HCT116 (cell line): ENCODE results near the gene TSPEAR. TPM values are rescaled to one million over a fixed set of nuclear protein-coding genes. Genes with fewer than 3 reads are reported as not detected.

Experiments used
- ATAC-seq: fragments of 200-7000 bp; cut with Tn5 transposase; 2 replicates; pipeline ENCODE4 v1.9.1; 2020; ENCODE audit warnings: mild to moderate bottlenecking, moderate library complexity
- BruUV-seq: library from RNA; stranded (reverse); fragments of 400-500 nt; replicated peaks from 2 replicates; lab custom pipeline; 2021; lab: Mats Ljungman, UMichigan
- CTCF ChIA-PET: fragments of 300-600 bp; sonication (Branson Sonifier 250); formaldehyde crosslinking; loops from one replicate; lab custom pipeline; 2021; ENCODE audit warnings: antibody characterized with exemption; lab: Charles Lee
- POLR2A ChIA-PET: fragments of 300-600, 350-600 bp; sonication (Branson Sonifier 250); formaldehyde crosslinking; loops from one replicate; lab custom pipeline; 2021; ENCODE audit warnings: antibody characterized with exemption; lab: Charles Lee
- RAD21 ChIA-PET, 2 experiments: fragments of 300-600 bp; sonication (Branson Sonifier 250); formaldehyde crosslinking; loops; one replicate each; lab custom pipeline; 2023; ENCODE audit warnings: low total read pairs in 2 of 2; ENCODE audit not compliant: uncharacterized antibody in 2 of 2, unreplicated experiment in 2 of 2, low non-redundant PET in 1 of 2; lab: Charles Lee
- DNase-seq: peaks from one replicate; pipeline ENCODE4 v3.0.0-alpha.2; 2010; ENCODE audit warnings: low read depth, low spot score
- H2AFZ ChIP-seq: fragments of 200-600 bp; shearing (Covaris generic), sonication (generic); 2 replicates; pipeline ENCODE4 v1.6.1; 2017; ENCODE audit warnings: low read depth, mixed run types, mixed read lengths, antibody characterized with exemption, low read length; ENCODE audit not compliant: poor library complexity, severe bottlenecking
- H3K27ac ChIP-seq: 2 replicates; pipeline ENCODE4 v1.5.1; 2012; ENCODE audit warnings: low read depth, low read length
- H3K27me3 ChIP-seq: fragments of 200-600 bp; sonication (generic); 2 replicates; pipeline ENCODE4 v1.6.1; 2016; ENCODE audit warnings: mixed run types, low read length, mixed read lengths; ENCODE audit not compliant: insufficient read depth
- H3K36me3 ChIP-seq, 2 experiments: fragments of 200-500 bp in 1 of 2; fragments of 200-600 bp in 1 of 2; sonication (Bioruptor generic) in 1 of 2; sonication (generic) in 1 of 2; 2 replicates each; pipeline versions ENCODE4 v1.5.1 to v1.6.1; 2014 to 2016; ENCODE audit warnings: low read length in 2 of 2, inconsistent platforms in 1 of 2, mixed read lengths in 1 of 2, mixed run types in 1 of 2; ENCODE audit not compliant: insufficient read depth in 2 of 2, control insufficient read depth in 1 of 2
- H3K4me1 ChIP-seq, 2 experiments: fragments of 200-600 bp in 1 of 2; sonication (generic) in 1 of 2; 2 replicates each; pipeline versions ENCODE4 v1.5.1 to v1.6.1; 2012 to 2017; ENCODE audit warnings: low read length in 2 of 2, inconsistent platforms in 1 of 2, mild to moderate bottlenecking in 1 of 2, mixed read lengths in 1 of 2, mixed run types in 1 of 2, moderate library complexity in 1 of 2; ENCODE audit not compliant: insufficient read depth in 2 of 2, control insufficient read depth in 1 of 2
- H3K4me2 ChIP-seq: fragments of 200-600 bp; sonication (generic); 2 replicates; pipeline ENCODE4 v1.6.1; 2017; ENCODE audit warnings: mixed run types, low read length, mixed read lengths
- H3K4me3 ChIP-seq, 2 experiments: fragments of 200-600 bp in 1 of 2; sonication (generic) in 1 of 2; replicated peaks in 1 of 2; 2 replicates each; pipeline ENCODE4 v1.5.1; 2011 to 2016; ENCODE audit warnings: low read length in 2 of 2, control low read depth in 1 of 2, low read depth in 1 of 2, mild to moderate bottlenecking in 1 of 2, mixed read lengths in 1 of 2, mixed run types in 1 of 2
- H3K79me2 ChIP-seq: fragments of 200-600 bp; sonication (generic); 2 replicates; pipeline ENCODE4 v1.6.1; 2017; ENCODE audit warnings: mild to moderate bottlenecking, mixed run types, low read length, moderate library complexity, mixed read lengths; ENCODE audit not compliant: insufficient read depth
- H3K9ac ChIP-seq: fragments of 200-600 bp; sonication (generic); 2 replicates; pipeline ENCODE4 v1.6.1; 2016; ENCODE audit warnings: low read length, mixed read lengths
- H3K9me2 ChIP-seq: fragments of 200-600 bp; sonication (generic), shearing (Covaris generic); 2 replicates; pipeline ENCODE4 v1.6.1; 2017; ENCODE audit warnings: mixed run types, mild to moderate bottlenecking, moderate library complexity; ENCODE audit not compliant: insufficient read depth
- H3K9me3 ChIP-seq, 2 experiments: fragments of 200-500 bp in 1 of 2; fragments of 200-600 bp in 1 of 2; sonication (Bioruptor generic) in 1 of 2; sonication (generic) in 1 of 2; 2 replicates each; pipeline ENCODE4 v1.6.1; 2014 to 2017; ENCODE audit warnings: low read length in 2 of 2, mixed read lengths in 2 of 2, inconsistent platforms in 1 of 2, low read depth in 1 of 2, mild to moderate bottlenecking in 1 of 2, mixed run types in 1 of 2, moderate library complexity in 1 of 2; ENCODE audit not compliant: control insufficient read depth in 1 of 2, insufficient read depth in 1 of 2
- H4K20me1 ChIP-seq: fragments of 200-600 bp; sonication (generic), shearing (Covaris generic); 2 replicates; pipeline ENCODE4 v1.6.1; 2017; ENCODE audit warnings: mixed run types, mild to moderate bottlenecking, moderate library complexity; ENCODE audit not compliant: insufficient read depth
- CTCF ChIP-seq, 3 experiments: fragments of 200-600 bp in 1 of 3; sonication (generic) in 1 of 3; IDR thresholded peaks in 2 of 3; conservative IDR thresholded peaks in 1 of 3; 2 replicates each; pipeline ENCODE4 v1.5.1; 2012 to 2017; ENCODE audit warnings: low read depth in 2 of 3, low read length in 2 of 3, antibody characterized with exemption in 1 of 3, borderline replicate concordance in 1 of 3, control low read depth in 1 of 3, mild to moderate bottlenecking in 1 of 3, mixed read lengths in 1 of 3, mixed run types in 1 of 3, moderate library complexity in 1 of 3; ENCODE audit not compliant: insufficient read depth in 1 of 3
- ELF1 ChIP-seq: IDR thresholded peaks from 2 replicates; pipeline ENCODE4 v1.6.1; 2012; ENCODE audit warnings: low read depth, borderline replicate concordance
- POLR2A ChIP-seq: IDR thresholded peaks from 2 replicates; pipeline ENCODE4 v1.7.0; 2011; ENCODE audit warnings: borderline replicate concordance; ENCODE audit not compliant: insufficient read depth, insufficient read length; ENCODE audit errors: extremely low read depth
- POLR2AphosphoS5 ChIP-seq: IDR thresholded peaks from 2 replicates; pipeline ENCODE4 v1.6.1; 2011; ENCODE audit warnings: mild to moderate bottlenecking, low read depth, low read length, moderate library complexity
- REST ChIP-seq: IDR thresholded peaks from 2 replicates; pipeline ENCODE4 v1.6.1; 2012; ENCODE audit warnings: low read depth
- SRF ChIP-seq: IDR thresholded peaks from 2 replicates; pipeline ENCODE4 v1.6.1; 2012; ENCODE audit warnings: low read depth
- TCF7L2 ChIP-seq: IDR thresholded peaks from 2 replicates; pipeline ENCODE4 v1.7.0; 2011; ENCODE audit warnings: borderline replicate concordance, inconsistent platforms; ENCODE audit not compliant: insufficient read depth, insufficient read length; ENCODE audit errors: extremely low read depth
- intact Hi-C: fragments of 100-400 bp; cut with micrococcal nuclease; formaldehyde crosslinking; loops from 2 replicates; pipeline ENCODE4 v1.10.0; 2022
- total RNA-seq: library from RNA; stranded (reverse); gene quantifications from one replicate; pipeline ENCODE4 v1.2.1, GENCODE V29; 2021; ENCODE audit not compliant: unreplicated experiment
- TF ChIP-seq, protein P1 (sequence below): IDR thresholded peaks from 2 replicates; pipeline ENCODE4 v1.6.1; 2012

Gene TSPEAR
- total RNA-seq, 1 experiment from 2014 or later, result not detected

DNA sequence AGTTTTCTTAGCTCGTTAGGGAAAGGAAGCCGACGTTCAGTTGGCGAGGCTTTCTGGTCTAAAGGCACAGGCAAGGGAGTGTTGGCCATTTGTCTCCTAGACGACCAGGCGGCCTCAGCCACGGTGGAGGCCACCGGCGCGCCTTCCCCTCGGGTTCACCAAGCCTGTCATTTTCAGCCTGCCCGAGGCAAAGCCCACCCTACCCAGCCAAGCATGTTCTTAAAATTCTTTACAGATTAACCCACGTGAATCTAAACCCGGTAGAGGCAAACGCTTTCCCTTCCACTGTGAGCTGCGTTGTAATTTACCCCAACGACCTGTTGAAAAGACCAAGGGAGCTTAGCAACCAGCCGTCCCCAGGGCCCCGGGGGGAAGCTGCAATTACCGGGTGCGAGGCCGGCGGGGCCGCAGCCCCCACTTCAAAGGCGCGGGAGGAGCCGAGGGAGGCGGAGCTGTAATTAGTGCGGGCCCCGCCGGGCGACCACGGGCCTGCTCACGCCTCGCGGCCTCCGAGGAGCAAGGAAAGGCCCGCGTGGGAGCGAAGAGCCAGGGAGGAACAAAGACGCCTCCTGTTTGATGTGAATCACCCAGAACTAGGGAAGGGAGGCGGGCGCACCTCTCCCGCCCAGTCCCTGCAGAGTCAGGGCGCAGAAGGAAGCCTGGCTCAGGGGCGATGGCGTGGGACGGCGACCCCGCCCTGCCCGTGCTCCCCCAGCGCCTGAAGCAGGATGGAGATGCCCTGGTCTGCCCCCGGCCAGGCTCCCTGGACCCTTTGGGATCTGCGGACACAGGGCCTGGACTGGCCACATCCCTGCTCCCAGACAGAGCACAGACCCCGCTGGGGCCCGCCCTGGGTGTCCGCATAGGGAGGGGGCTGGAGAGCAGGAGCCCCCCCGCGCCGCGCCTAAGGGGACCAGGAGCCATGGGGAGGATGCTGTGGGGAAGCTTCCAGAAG, 12.1 kb upstream of the TSPEAR start:
- H3K9me2 ChIP-seq, result no peaks in the 10 kb centered on the region
- RAD21 ChIA-PET, result no interaction called here
- DNase-seq (no peak), ATAC-seq (no peak)
- no peak overlapping the region for H2AFZ ChIP-seq
- H3K9me3 ChIP-seq, result no peaks in the 10 kb centered on the region
- no peak overlapping the region for H3K4me3 ChIP-seq
- TF ChIP-seq POLR2A (no peak), POLR2AphosphoS5 (no peak), REST (no peak), ELF1 (no peak)
- no peaks in the 10 kb centered on the region for H4K20me1 ChIP-seq
- H3K4me1 ChIP-seq, result no peaks in the 10 kb centered on the region
- no peak overlapping the region for H3K4me2 ChIP-seq
- BruUV-seq, result no TSS peak
- H3K79me2 ChIP-seq, result no peaks in the 10 kb centered on the region
- H3K36me3 ChIP-seq, result no peaks in the 10 kb centered on the region
- no peaks in the 10 kb centered on the region for H3K27me3 ChIP-seq
- POLR2A ChIA-PET, result no interaction called here
- no peak overlapping the region for H3K9ac ChIP-seq
- H3K27ac ChIP-seq, result no peak overlapping the region
- intact Hi-C loops, result no loop called here
- CTCF ChIA-PET, result no interaction called here

GRCh38 chr21:44722731-44723130, 11.4 kb upstream of the TSPEAR start:
- Histone ChIP-seq H3K79me2 (no peaks in the 10 kb centered on the region), H3K27me3 (peaks cover 3% of the 10 kb centered on the region; the same call in 1 of the 2 replicates), H2AFZ (no peak overlapping the region), H3K9me3 (no peaks in the 10 kb centered on the region), H4K20me1 (no peaks in the 10 kb centered on the region), H3K4me2 (no peak overlapping the region), H3K9me2 (no peaks in the 10 kb centered on the region), H3K4me1 (no peaks in the 10 kb centered on the region), H3K27ac (no peak overlapping the region), H3K36me3 (no peaks in the 10 kb centered on the region), H3K4me3 (no peak overlapping the region), H3K9ac (no peak overlapping the region)
- DNase-seq (no peak), ATAC-seq (no peak)
- BruUV-seq, result no TSS peak
- POLR2A ChIA-PET, result no interaction called here
- CTCF ChIA-PET, result no interaction called here
- RAD21 ChIA-PET, result no interaction called here
- TF ChIP-seq CTCF (IDR thresholded peaks at IDR 0.05 in 2 of 3, conservative IDR thresholded peaks at IDR 0.05 in 1 of 3; ENCODE audit: borderline replicate concordance in 1 of 3, insufficient read depth in 1 of 3, low read depth in 2 of 3, low read length in 2 of 3), result no peak
- TF ChIP-seq, protein P1, sequence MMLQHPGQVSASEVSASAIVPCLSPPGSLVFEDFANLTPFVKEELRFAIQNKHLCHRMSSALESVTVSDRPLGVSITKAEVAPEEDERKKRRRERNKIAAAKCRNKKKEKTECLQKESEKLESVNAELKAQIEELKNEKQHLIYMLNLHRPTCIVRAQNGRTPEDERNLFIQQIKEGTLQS, result no peak
- TF ChIP-seq TCF7L2, result no peak
- TF ChIP-seq SRF, result no peak
- intact Hi-C loops, result no loop called here
